KOPT-K1 (cell line): ENCODE data around the gene RPP25L.
A peak's percentile ranks its signal among the peaks of the same experiment; 100 is the strongest.
"Not testable (repeated sequence)": the region's sequence is repeated elsewhere in the genome, so short reads cannot be mapped to it uniquely, and the experiment has no call there.

Experiments used
- H3K27ac ChIP-seq: fragments of 200-600 bp; sonication (generic); 2 replicates; pipeline ENCODE4 v1.5.1; 2016; ENCODE audit warnings: antibody characterized with exemption, mild to moderate bottlenecking, low read depth, low read length; ENCODE audit not compliant: poor library complexity, severe bottlenecking
- H3K36me3 ChIP-seq: fragments of 200-600 bp; sonication (generic); 2 replicates; pipeline ENCODE4 v1.5.1; 2017; ENCODE audit warnings: antibody characterized with exemption, mild to moderate bottlenecking, low read length, moderate library complexity; ENCODE audit not compliant: insufficient read depth
- H3K9me3 ChIP-seq: fragments of 200-600 bp; sonication (generic); 2 replicates; pipeline ENCODE4 v1.5.1; 2017; ENCODE audit warnings: antibody characterized with exemption, low read length, mild to moderate bottlenecking; ENCODE audit not compliant: insufficient read depth, poor library complexity, severe bottlenecking

Gene RPP25L

DNA sequence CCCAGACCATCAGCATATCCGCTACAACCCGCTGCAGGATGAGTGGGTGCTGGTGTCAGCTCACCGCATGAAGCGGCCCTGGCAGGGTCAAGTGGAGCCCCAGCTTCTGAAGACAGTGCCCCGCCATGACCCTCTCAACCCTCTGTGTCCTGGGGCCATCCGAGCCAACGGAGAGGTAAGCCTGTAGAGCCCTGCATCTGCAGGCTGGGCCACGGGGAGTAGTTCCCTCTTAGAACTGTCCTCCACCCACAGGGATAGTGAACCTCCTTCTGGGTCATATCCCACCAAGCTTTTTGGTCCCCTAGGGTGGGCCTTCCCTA, 35.1 kb upstream of the RPP25L start:
- Histone ChIP-seq H3K9me3 (no peaks in the 10 kb centered on the region), H3K27ac (peak overlapping the region; percentile 79), H3K36me3 (peaks cover 33% of the 10 kb centered on the region)

DNA sequence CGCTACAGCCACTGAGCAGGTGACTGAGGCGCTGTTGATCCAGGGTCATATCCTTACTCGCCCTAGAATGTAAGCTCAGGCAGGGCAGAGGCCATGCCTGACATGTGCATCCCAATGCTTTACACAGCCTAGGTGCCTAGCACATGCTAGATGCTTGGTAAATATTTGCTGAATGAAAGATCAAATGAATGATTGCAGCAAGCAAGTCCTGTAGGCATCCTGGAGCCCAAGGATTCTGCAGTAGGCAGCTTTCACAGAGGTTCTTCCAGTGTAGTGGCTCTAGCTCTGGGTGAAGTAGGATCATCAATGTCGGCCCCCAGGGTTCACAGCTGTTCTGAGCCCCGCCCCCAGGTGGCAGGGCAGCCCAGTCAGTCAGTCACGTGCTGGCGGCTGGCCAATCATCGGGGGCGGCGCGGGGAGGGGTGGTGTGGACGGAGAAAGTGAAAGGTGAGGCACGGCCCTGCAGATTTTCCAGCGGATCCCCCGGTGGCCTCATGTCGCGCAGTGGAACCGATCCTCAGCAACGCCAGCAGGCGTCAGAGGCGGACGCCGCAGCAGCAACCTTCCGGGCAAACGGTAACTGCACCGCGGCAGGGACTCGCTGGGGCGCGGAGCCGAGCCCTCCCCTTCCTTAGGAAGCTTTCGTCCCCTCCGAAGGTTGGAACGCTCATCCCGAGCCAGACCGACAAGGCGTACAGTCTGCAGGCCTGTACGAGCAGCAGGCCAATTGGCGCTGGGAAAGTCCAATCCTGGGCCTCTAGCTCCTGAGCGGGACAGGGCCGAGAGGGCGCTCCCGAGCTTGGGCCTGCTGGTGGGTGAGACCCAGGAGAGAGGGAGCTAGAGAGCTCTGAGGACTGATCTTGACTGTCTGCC, 34.5 kb upstream of the RPP25L start, which contains the start of gene GALT:
GALT (plus strand) TSS at position 465 of the 873 bp plus-strand sequence; CDS start at position 495, 30 bp downstream.
- Histone ChIP-seq H3K27ac (peak within 1 kb of the TSS; percentile 79), H3K9me3 (no peaks in the 10 kb centered on the region), H3K36me3 (peaks cover 31% of the 10 kb centered on the region)

DNA sequence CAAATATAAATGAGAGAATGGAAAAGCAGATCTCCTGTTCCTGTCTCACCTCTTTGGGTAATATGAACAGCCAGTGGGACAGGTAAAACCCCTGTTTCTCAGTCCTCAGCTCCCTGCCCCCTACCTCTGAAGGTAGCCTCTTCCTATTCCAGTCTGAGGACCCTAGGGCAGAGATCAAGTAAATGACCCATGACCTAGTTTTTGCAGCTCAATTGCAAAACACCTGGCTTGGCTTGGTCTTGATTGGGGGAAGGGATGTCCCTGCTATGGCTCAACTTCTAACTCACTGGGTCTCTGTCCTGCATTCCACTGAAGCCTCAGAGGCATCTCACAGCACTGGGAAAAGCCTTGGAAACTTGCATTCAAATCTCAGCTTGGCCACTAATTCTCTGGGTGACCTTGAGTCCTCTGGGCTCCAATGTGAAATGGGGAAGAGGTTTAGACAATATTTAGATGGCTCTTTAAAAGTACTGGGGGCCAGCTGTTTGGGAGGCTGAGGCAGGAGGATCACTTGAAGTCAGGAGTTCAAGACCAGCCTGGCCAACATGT, 32.9 kb upstream of the RPP25L start:
- H3K36me3 ChIP-seq = peaks cover 19% of the 10 kb centered on the region
- H3K27ac ChIP-seq = no peak overlapping the region
- H3K9me3 ChIP-seq = no peaks in the 10 kb centered on the region

DNA sequence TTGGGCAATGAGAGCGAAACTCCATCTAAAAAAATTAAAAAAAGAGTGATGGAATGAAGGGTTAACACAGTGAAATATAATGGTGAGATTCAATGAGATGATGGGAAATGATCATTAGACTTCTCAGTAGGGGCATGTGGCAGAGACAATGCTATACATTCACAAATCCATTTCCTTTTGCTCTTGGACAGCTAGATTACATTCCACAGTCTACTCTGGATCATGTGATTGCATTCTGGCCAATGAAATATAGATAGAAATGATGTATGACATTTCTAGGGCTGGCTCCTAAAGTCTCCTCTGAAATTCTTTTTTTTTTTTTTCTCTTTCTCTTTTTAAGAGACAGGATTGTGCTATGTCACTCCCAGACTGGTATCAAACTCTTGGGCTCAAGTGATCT, 30.8 kb upstream of the RPP25L start:
- Histone ChIP-seq H3K36me3 (no peaks in the 10 kb centered on the region), H3K9me3 (no peaks in the 10 kb centered on the region), H3K27ac (no peak overlapping the region)

DNA sequence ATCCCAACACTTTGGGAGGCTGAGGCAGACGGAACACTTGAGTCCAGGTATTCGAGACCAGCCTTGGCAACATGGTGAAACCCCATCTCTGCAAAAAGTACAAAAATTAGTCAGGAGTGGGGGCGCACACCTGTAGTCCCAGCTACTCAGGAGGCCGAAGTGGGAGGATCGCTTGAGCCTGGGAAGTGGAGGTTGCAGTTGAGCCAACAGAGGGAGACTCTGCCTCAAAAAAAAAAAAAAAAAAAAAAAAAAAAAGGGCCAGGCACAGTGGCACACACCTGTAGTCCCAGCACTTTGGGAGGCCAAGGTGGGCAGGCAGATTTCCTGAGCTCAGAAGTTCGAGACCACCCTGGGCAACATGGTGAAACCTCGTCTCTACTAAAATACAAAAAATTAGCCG, 27.4 kb upstream of the RPP25L start:
- not testable (repeated sequence) for H3K9me3 ChIP-seq, H3K27ac ChIP-seq
- H3K36me3 ChIP-seq = peaks cover 18% of the 10 kb centered on the region

DNA sequence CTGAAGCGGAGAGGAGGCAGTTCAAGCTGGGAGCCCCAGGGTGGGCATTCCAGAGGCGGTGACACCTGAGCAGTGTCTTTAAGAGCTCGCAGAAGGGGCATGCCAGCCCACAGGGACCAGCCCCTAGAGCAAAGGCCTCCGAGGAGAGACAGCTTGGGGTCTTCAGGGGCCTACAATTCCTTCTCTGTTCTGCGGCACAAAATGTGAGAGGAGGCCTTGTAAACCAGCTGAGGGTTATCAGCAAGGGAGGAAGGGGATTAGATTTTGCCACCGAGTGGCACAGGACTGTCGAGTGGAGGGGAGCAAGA, 26.2 kb upstream of the RPP25L start:
- Histone ChIP-seq H3K9me3 (no peaks in the 10 kb centered on the region), H3K36me3 (peaks cover 19% of the 10 kb centered on the region), H3K27ac (peak overlapping the region; percentile 84)

DNA sequence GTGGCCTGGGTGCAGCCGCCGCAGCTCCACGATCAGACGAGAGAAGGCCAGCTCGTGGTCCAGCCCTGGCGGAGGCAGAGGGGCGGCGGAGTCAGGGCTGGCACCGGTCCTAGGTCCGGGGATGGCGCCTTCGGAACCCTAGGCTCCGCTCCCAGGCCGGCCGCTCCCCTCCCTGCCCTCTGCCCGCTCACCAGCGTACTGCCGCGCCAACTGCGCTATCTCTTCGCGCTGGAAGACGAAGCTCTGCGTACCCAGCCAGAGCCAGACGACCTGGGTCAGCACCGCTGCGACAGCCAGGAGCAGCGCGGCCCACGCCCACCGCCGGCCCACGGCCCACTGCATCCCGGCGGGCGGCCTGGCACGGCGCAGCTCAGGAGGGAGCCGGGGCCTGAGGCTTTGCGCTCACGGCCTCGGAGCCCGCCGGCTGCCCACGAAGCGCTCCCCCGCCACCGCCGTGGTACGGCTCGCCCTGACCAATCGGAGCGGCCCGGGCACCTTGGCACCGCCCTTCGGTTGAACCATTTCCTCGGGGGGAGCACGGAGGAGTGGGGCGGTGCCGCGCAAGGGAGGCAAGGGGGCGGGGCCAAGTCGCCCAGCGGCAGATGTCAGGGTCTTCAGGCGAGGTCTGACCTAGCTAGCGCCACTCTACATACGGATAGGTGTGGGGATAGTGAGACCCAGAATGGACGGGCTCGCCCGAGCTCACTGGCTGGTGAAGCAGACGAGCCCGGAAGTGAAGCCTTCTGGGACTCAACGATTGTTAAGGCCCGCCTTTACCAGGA, 25.6 kb upstream of the RPP25L start, which contains the start of gene SIGMAR1:
SIGMAR1 (minus strand) TSS at position 432 of the 782 bp plus-strand sequence; CDS start at position 342, 90 bp downstream.
- Histone ChIP-seq H3K36me3 (peaks cover 19% of the 10 kb centered on the region), H3K9me3 (no peaks in the 10 kb centered on the region), H3K27ac (peak within 1 kb of the TSS; percentile 84)

DNA sequence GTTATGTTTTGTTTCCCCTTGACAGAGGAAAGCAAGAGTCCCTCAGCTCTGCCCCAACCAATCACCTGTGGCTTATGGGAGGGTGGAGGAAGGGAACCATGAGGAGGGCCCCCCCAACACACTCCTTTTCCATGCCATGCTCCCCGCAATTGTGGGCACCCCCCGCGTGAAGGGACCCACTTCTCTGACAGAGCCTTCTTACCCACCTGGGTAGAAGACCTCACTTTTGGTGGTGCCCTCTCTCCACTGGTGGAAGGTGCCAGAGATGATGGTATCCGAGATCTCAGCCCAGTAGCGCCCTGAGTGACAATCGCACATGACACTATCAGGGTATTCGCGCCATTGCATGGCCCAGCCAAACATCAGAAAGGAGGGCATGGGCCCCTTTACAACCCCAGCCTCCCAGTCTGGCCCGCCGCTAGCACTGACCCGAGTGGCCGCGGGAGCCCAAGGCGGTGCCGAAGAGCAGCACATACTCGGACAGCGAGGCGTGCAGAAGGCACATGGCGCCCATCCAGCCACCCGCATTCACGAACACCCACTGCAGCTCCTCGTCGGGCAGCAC, 25.0 kb upstream of the RPP25L start:
- H3K27ac ChIP-seq = peak overlapping the region; percentile 84
- peaks cover 19% of the 10 kb centered on the region for H3K36me3 ChIP-seq

DNA sequence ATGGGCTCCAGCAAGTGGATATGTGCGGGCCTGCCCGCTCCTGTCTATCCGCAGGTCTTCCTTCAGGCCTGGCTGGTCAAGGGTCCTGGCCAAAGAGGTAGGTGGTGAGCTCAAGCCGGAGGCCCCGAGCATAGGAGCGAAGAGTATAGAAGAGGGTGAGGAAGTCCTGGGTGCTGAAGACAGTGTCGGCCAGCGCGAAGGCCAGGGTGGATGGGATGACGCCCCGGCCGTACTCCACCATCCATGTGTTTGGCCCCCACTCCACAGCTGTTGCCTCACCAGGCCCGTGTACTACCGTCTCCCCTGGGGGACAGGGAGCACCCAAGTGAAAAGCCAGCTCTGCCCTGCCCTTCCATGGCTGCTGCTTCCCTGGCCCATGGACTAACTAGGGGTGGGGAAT, 23.7 kb upstream of the RPP25L start:
- Histone ChIP-seq H3K27ac (no peak overlapping the region), H3K9me3 (no peaks in the 10 kb centered on the region), H3K36me3 (peaks cover 19% of the 10 kb centered on the region)

More for the DNA sequence above, 25.0 kb upstream of the RPP25L start:
- no peaks in the 10 kb centered on the region for H3K9me3 ChIP-seq

DNA sequence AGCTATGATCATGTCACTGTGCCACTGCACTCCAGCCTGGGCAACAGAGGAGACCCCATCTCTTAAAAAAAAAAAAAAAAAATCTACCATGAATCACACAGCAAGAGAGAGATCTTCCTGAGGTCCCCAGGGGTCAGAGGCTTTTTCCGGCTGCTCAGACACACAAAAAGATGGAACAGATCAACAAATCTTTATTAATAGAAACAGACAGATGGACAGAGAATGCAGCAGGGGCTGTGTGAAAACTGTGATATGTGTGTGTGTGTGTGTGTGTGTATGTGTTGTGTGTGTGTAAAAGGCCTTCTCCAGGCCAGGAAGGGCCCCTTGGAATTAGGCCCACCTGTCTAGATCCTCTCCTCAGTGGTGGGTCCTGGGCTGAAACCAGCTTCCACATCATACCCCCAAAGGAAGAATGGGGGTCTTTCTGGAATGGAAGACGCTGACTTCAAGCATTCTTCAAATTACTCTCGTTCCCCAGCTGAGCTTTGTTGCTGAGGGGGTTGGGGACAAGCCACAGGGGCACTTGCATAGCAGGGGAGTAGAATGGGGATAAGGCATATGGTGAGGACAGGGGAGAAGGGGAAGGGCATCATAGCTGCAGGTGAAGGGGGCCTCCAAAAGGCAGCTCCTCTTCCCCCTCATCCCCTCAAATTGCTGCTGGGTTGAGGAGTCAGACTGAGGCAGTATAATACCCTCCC, 22.8 kb upstream of the RPP25L start:
- Histone ChIP-seq H3K9me3 (no peaks in the 10 kb centered on the region), H3K27ac (no peak overlapping the region), H3K36me3 (peaks cover 19% of the 10 kb centered on the region)

DNA sequence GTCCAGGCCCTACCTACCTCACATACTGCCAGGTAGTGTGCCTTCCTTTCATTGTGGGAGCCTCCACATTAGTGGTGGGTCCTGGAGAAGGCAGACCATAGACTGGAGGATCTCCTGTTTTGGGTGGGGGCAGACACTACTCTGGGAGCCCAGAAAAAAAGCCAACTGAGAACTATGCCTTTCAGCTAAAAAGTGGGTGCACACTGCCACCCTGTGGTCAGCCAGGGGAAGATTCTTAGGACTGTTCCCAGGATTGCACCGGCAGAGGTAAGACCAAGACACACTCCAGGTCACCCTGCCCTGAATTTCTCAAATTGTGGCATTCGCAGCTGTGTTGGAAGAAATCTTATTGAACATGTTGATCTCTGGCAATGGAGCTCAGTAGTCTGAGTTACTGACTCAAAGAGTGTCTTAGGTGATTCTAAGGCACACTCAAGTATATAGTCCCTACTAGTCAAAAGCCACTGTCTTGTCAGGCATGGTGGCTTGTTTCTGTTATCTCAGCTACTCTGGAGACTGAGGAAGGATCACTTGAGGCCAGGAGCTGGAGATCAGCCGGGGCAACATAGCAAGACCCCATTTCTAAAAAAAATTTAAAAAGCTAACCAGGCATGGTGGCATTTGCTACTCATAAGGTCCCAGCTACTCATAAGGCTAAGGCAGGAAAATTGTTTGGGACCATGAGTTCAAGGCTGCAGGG, 22.1 kb upstream of the RPP25L start:
- Histone ChIP-seq H3K27ac (no peak overlapping the region), H3K36me3 (peaks cover 19% of the 10 kb centered on the region), H3K9me3 (no peaks in the 10 kb centered on the region)

DNA sequence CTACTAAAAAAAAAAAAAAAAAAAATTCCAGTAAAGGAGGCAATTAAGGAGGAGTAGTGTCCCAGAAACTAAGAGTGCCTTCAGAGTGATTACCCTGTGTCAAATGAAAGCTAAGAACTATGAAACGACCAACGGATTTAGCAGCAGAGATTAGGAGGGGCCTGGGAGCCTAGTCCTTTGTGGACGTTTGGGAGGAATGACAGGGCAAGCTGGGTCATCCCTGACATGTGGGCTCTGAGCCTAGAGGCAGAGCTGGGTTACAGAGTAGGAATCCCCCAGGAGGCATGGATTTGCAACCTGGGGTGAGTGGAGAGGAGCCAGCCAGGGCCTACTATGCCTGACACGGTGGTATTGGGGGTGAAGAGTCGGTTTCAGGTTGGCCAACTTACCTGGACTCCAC, 21.3 kb upstream of the RPP25L start:
- no peaks in the 10 kb centered on the region for H3K9me3 ChIP-seq
- H3K27ac ChIP-seq = no peak overlapping the region
- H3K36me3 ChIP-seq = peaks cover 19% of the 10 kb centered on the region

DNA sequence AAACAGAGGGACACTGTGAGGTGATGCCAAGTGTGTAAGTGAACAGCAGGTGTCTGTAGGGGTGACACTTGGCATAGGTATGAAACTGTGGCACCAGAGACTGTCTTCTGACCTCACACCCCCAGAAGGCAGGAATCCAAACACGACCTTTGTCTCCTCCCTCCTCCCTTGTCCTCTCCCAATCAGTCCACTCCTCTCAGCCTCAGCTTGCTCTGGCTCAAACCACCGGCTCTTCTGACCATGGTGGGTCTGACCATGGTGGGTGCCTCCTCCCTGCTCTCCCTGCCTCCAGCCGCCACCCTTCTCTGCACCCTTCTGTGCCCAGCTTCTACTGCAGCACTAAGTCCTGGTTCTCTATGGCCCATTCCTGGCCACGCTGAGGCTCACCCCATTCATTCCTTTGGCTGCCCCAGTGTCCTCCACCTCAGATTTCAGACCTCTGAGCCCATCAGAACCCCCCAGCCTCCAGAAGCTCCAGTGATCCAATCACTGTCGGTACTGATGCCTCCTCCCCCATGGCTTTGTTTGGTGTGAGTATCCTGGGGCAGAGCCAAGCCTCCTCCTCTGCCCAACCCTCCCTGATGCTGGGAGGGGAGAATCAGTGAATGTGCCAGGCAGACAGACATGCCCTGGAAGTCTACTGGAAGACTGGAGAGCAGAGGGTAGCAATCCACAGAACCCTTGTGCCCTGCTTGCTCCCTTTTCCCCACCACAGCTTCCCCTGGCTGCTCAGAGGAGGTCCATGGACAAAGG, 18.7 kb upstream of the RPP25L start:
- H3K27ac ChIP-seq = no peak overlapping the region

DNA sequence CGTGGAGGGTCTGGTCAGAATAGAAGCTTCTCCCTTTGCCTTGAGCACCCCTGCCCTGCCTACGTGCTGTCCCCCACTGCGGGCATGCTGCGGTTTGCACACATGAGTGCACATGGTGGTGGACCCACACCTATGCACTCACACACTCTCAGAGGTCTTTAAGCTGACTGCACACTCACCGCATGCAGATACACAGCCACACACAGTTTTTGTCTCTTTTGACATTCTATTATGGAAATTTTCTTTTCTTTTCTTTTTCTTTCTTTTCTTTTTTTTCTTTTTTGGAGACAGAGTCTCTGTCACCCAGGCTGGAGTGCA, 17.6 kb upstream of the RPP25L start:
- H3K27ac ChIP-seq = no peak overlapping the region
- H3K9me3 ChIP-seq = no peaks in the 10 kb centered on the region
- peaks cover 2% of the 10 kb centered on the region; the same call in 1 of the 2 replicates for H3K36me3 ChIP-seq

More for the DNA sequence above, 18.7 kb upstream of the RPP25L start:
- H3K9me3 ChIP-seq = no peaks in the 10 kb centered on the region
- H3K36me3 ChIP-seq = peaks cover 14% of the 10 kb centered on the region
